SHP77 treated with DMSO at 0.1 percent for 48 hours (cell line): ENCODE results near the gene SKOR1.

Experiments used
- DNase-seq: peaks from one replicate; lab custom pipeline; 2025; lab: John Stamatoyannopoulos, UW

The SKOR1 gene

DNA sequence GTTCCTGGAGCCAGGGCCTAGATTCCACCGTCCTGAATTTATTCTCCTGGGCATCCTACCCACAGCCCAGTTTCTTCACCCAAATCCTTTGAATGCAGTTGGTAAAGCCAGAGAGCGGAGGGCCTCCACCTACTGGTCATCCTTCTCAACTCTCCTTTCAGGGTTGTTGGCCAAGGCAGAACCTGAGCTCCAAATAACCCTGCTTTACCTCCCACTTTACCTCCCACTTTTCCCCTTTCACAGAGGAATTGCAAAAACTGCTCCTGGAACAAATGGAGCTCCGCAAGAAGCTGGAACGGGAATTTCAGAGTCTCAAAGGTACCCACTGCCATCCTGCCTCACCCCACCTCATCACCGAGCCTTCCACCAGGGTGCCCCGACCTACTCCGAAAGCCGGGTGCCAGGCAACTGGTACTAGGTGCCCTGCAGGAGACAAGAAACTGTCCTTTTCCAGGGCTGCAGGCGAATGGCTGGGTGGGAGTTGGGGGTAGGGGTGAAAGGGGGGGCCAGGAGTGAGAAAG lies 6.8 kb downstream of the SKOR1 start:
- DNase-seq: no peak

DNA sequence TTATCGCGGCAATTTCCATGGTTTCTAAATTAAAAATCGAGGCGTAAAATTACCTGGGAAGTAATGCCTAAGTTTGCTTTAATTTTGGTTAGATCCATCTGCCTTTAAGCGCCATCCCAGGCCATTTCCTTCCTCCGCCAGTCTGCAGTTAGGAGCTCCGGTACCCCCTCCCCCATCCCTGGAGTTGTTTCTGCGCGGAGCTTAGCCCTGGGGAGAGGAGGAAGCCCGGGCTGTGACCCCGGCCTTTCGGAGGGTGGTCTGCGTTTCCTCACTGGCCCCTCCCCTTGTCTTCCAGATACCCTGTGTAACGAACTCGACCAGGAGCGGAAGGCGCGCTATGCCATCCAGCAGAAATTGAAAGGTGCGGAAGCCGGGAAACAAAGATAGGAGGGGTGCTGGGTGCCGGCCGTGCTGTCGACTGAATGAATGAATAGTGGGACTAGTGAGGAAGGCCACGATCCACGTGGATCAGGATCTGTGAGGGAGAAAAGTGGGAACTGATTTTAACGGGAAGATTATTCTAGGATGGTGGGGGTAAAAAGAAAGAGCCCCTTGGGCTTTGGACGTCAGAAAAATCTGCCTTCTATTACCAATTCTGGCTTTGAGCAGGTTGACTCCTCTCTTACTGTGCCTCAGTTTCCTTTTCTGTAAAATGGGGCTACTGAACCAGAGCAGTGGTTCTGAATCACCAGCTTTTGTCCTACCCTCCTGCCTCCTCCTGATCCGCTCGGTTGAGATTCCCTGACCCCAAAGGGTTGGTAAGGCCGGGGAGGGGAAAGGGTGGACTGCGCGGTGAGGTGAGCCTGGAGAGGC lies 7.8 kb downstream of the SKOR1 start:
- DNase-seq: no peak

DNA sequence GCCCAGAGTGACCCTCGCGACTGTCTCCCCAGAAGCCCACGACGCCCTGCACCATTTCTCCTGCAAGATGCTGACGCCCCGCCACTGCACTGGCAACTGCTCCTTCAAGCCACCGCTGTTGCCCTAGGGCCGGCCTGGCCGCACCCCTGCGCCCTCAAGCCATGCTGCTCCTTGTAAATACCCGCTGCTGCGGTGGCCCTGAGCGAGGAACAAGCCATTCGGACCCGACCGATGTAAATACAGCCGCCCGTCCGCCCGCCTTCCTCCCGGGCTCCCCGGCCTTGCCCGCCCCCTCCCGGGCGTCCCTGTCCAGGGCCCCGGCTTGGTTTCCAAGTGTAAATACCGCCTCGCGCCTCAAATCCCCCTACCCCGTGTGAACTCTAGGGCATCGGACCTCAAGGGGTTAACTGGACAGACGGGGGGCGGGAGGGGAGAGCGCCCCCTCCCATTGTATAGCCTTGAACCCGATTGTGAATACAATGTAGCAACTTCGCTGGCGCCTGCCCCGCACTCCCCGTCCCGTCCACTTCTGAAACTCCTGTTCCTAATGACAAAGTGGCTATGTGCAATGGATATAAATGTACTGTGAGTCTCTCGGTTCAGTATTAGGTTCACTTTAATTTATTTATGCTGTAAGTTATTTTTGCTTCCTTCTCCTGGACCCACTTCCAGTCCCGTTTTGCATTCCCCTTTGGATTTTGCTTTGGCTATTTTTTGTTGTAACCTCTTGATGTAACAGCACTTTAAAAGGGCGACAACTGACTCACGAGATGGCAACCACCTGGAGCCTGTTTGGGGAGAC lies 8.6 kb downstream of the SKOR1 start:
- no peak for DNase-seq

DNA sequence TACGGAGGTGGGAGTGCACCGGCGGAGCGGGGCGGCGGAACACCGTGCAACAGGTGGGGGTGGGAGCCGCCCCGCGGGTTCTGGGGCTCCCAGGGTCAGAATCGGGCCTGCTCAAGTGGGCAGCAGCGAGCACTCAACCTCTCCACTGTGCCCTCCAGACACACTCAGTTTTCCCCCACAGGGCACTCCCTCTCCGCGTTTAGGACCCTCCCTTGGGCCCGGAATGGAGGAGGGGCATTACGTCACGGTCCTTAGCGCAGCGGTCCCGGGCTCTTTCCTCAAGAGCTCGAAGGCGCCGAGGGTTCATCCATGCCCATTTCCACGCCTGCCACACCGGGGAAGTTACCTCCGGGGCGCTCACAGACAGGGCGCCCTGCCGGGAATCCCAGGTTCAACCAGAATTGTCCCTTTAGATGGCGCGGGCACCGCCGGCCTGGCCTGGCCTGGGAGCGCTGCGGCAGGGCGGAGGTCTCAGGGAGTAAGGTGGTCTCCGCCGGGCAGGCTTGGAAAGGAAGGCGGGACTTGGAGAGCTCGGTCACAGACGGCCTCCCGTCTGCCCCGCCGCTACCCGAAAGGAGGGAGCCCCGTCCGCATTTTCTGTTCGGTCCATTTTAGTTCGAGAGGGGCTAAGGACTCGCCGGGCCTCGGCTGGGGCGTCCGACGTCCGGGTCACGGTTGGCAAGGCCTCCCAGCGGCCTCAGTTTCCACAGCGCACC lies 9.4 kb downstream of the SKOR1 start:
- DNase-seq: no peak

DNA sequence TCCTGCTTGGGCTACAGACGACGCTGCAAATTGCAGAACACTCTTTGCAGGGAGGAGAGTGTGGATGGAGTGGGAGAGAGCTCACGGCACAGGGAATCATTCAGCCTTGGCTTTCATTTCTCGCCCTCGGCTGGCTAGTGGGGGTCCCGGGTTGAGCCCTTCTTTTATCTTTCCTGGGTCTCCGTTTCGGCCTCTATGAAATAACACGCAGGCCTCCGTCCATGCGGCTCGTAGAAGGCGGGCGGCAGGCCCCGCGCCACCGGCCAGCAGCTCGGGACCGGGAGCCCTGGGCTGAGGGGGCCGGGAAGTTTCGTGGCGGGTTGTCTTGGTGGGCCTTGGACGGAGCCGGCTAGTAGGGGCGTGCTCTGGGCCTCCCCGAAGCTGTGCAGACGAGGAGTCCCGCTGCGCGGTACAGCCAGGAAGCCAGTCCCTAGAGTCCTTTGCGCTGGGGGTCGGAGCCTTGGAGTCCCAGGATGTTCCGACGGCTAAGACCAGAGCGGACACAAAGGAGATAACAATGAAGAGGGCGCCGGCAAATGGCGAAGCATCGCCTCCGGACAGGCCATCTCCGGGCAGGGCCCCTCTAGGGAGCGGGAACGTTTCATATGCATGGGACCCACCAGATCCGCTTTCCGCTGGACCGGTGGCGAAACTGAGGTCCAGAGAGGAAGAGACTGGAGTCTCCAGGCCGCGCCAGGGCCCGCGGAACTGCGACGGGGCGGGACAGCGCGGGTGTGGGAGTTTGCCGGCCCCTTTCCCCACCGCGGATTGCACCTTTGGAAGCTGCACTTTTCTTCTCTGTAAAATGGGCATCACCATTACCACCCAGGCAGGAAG lies 10.2 kb downstream of the SKOR1 start:
- DNase-seq: no peak

DNA sequence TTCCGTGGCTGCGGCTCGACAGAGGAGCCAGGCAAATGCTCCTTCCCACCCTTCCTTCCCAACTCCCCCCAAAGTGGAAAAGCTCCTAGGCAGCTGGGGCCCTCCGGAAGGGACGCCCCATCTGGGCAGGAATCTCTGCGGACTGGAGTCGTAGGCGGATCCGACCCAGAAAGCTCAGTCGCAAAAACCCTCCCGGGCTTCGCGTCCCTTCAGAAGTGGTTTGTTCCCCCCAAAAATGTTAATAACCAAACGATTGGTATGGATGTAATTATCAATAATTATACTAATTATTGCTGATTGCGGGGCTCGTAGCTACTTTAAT lies 10.8 kb downstream of the SKOR1 start:
- DNase-seq: no peak

DNA sequence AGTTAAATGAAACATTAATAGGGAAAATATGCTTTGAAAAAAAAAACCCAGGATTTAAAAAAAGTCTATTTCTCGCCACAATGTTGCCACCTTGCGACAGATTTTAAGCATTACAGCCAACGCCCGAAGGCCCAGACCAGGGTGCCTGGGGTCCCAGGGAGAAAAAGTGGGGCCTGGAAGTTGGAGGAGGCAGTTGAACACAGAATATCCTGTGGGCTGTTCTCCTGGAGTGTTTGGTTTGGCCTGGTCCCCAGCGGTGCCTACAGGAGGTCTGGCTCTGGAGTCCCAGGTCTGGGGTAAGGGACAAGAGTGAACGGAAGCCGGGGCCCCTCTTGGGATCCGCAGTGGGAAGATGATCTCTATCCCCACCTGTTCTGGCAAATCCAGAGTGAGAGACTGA lies 11.2 kb downstream of the SKOR1 start:
- DNase-seq: no peak

DNA sequence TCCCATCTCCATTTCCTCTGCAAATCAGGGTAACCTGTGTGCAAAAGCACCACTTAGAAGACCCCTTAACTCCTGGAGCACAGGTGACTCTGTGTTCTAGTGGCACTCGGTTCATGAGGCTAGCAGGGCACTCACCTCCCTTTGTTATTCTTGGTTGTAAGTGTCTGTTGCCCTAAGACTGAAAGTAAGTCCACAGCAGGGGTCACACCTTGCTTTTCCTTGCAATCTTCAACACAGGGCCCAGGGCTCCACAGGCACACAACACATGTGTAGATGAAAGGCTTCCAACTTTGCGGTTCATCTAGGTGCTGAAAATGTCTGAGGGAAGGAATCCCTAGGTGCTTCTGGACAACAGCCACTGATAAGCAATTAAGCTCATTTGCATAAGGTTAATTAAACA lies 11.6 kb downstream of the SKOR1 start:
- no peak for DNase-seq

DNA sequence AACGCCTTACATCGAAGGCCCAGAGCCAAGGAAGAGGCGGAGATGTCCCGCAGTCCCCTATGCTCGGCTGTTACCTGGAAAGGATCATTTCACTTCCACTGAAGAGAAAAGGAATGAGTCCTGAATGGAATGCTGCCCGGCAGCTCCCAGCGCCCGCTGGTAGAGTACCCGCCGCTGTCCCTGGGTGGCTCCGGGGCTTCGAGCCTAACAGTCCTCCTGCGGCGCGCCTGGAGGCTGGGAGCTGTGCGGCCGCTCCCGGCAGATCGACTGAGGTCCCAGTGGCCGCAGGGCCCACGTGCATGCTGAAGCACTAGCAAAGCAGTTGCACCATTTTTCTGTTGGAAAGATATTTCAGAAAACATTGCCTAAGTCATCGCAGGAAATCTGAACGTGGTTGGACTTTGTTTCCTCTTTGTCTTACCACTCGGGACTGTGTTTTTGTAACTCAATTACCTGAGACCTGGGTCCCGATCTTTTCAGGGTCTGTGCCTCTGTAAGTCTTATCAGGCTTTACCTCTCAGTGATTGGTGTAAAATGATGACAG lies 13.6 kb downstream of the SKOR1 start:
- peak; percentile 73 for DNase-seq

DNA sequence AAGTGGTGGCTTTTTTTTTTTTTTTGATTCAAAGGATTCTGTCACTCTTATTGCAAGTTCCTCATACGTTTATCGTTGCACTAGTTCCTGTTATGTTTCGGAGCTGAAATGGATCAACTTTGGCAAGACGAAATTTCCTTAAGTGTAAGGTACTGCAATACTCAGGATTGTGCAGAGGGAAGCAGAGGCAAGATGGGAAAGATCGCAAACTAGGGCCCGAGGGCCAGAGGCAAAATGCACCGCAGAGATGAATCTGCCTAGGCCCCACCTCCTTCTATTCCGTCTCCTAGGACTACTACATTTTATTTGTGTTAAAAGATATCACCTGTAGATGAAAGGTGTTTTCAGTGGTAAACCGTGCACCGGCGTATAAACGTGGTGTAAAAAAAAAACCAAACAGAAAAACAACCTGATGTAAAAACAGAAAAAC lies 14.2 kb downstream of the SKOR1 start:
- DNase-seq: peak; percentile 82

DNA sequence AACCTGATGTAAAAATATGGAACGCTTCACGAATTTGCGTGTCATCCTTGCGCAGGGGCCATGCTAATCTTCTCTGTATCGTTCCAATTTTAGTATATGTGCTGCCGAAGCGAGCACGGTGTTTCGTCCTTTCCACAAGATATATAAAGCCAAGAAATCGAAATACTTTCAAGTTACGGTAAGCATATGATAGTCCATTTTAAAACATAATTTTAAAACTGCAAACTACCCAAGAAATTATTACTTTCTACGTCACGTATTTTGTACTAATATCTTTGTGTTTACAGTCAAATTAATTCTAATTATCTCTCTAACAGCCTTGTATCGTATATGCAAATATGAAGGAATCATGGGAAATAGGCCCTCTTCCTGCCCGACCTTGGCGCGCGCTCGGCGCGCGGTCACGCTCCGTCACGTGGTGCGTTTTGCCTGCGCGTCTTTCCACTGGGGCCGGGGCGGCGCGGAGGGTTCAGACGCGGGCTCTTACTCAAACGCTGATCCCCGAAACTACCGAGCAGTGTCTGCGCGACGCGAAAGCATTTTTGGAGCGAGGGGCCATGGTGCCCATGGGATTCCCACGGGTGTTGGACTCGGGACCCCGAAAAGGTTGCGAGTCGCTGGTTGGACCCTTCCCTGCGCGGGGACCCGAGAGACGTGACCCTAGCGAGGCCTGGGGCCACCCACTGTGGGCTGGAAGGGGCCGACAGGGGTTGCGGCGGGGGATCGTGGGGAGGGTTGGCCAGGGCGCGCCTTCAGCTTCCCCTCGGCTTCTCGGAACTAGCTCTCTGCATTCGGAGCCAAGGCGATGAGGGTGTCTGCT lies 14.8 kb downstream of the SKOR1 start, which contains the start of gene RNU6-1:
Gene RNU6-1 (minus strand): TSS at position 117 of the 820 bp plus-strand sequence.
- DNase-seq: peak; percentile 85

DNA sequence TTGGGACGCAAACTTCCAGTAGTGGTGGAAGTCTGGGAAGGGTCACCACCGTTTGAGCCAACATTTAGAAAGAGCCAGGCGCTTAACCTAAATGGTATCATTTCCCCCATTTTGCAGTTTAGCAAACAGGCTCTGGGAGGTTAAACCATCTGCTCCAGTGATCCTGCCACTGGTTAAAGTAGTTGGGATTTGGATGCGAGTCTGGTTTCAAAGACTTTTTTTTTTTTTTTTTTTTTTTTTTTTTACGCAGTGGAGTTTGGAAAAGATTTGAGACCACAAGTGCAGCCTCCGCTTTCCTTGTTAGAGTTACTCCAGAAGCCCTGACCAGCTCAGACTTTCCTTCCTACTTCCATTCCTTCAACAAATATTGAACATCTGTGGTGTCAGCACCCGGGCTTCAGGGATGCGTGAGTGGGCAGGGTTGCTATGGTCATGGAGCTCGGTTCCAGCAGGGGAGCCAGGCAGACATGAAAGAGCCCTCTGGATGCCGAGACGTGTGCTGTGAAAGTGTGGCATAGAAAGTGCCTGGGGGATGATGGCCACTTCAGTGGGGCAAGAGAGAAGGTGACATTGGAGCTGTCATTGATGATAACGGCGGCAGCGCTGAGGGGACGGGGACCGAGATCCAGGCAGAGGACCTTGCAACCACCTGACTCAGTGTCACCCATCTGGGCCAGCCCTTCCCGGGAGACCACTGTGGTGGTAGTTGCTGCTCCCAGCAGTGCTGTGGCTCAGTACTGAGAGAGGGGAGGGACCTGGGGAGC lies 15.6 kb downstream of the SKOR1 start:
- DNase-seq: no peak

DNA sequence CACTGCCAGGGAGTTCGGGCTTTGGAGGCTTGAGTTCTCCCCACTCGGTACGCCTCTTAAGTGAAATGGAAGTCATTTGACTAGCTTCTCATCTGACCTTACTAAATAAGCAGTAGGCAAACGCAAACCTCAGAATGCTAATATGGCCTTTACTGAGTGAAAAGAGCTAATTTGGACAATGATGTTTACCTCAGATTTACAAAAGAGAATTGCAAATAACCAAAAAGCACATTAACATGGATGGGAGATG lies 16.1 kb downstream of the SKOR1 start:
- DNase-seq: no peak

DNA sequence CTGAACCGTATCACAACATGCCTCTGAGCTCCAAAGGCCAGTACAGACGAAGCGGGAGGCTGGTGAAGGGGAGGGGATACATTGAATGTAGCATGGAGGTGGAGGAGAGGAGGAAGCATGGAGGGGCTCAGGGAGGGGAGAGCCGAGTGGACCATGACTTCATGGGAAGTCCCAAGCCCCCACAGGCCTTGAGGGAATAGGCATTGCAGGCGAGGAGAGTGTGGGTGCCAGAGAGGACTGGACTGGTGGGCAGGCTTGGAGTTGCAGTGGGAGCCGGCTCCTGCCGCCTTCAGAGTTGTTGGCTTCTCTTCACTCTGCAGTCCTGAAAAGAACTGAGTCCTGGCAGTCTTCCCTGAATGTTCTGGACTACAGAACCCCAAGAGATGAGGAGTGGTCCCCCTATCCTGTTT lies 17.8 kb downstream of the SKOR1 start:
- no peak for DNase-seq

DNA sequence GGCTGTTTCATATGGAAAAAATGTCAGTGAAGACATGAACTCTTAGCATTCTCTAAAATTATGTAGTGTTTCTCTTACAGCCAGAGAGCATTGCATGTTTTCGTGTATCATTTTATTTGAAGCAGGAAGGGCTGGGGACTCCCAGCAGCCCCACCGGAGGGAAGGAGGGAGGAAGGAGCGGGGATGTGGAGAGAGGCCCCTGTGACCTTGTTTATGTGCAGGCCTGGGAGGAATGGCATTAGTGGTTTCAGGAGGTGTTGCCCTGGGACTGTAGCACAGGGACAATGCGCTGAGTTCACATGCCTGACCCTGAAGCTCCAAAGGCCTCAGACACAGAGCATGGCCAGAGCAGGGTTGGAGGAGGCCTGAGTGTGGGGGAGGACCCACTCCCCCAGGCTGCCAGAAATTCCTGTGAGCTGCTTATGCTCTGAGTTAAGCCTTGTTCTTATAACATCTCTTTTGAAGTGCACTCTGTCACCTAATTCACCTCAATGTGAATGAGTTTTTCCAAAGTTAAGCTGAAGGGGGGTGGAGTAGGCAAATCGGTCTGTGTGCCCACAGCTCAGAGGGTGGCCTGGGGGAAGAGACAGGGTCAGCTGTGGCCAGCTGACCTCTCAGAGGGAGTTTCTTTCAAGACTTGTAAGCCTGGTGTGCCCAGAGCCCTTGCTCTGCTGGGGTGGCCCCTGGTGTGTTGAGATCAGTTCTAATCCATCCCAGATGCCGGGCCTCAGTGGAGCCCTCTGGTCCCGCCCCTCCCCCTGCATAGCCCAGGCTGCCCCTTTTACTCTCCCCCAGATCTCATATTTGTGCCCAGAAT lies 18.5 kb downstream of the SKOR1 start:
- no peak for DNase-seq

DNA sequence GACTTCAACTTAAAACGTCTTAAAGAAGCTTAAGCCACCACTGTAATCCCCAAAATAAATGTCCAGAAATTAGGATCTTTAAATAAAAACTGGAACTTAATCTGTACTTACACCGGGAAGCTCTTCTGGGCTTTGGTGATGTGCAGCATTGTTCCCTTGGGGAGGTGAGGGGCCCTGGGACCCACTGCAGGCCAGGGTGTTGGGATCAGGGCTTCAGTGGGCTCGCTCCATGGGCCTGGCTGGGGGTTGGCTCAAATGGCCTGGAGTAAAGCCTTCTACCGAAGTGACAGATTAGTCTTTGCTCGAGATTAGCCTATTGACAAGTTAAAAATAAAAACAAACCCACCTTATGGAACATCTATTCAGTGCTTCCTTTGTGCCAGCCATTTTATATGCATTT lies 20.7 kb downstream of the SKOR1 start:
- no peak for DNase-seq

DNA sequence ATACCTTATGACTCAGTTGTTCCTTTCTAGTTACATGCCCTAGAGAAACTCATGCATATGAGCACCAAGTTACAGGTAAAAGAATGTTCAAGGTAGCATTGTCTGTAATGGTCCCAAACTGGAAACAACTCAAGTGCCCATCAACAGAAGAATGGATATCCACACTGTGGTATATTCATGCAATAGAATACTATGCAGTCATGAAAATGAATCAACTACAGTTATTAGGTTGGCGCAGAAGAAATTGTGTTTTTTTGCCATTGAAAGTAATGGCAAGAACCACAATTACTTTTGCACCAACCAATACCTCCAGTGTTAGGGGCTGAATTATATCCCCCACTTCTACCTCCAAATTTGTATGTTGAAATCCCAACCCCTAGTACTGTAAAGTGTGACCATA lies 24.2 kb downstream of the SKOR1 start:
- DNase-seq: no peak

DNA sequence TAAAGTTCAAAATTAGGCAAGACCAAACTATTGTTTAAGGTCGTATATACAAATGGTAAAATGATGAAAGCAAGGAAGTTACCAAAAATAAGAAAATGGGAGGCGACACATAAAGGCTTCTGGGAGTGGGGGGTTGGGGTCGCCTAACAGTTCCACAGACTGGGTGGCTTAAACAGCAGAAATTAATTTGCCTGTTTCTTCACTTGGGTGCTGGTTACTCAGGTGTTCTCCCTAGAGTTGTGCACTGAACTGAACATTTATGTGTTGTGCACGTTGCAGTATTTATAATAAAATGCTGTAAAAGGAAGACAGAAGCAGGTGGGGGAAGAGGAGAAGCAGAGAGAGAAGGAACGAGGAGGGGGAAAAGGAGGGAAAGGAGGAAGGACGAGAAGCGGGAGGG lies 25.0 kb downstream of the SKOR1 start:
- no peak for DNase-seq

DNA sequence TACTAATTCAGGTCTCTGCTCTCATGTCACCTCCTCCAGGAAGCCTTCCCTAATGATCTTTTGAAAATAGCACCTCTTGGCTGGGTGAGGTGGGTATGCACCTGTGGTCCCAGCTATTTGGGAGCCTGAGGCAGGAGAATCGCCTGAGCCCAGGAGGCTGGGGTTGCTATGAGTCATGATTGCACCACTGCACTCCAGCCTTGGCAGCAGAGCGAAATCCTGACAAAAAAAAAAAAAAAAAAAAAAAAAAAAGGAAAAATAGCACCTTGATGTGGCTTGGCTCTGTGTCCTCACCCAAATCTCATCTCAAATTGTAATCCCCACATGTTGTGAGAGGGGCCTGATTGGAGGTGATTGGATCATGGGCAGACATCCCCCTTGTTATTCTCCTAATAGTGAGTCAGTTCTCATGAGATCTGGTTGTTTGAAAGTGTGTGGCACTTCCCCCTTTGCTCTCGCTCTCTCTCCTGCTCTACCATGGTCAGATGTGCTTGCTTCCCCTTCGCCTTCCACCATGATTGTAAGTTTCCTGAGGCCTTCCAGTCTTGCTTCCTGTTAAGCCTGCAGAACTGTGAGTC lies 25.8 kb downstream of the SKOR1 start:
- DNase-seq: no peak
